GM21423 (cell line): ENCODE data around the gene SIX4.
A peak's percentile ranks its signal among the peaks of the same experiment; 100 is the strongest.
"Not testable (repeated sequence)": the region's sequence is repeated elsewhere in the genome, so short reads cannot be mapped to it uniquely, and the experiment has no call there.

Source experiments
- ATAC-seq: cut with Tn5 transposase; IDR thresholded peaks from one replicate; pipeline ENCODE4 v1.9.1; 2021; ENCODE audit warnings: mild to moderate bottlenecking, moderate library complexity; ENCODE audit not compliant: unreplicated experiment

Gene SIX4

GRCh38 chr14:60723907-60724618 is at the start of gene SIX4:
TSS of gene SIX4 (minus strand) at chr14:60724351. CDS start at chr14:60724074, 277 bp downstream.
- ATAC-seq, result peak; percentile 43

GRCh38 chr14:60773558-60773957 is 49.4 kb upstream of the SIX4 start:
- ATAC-seq, result peak; percentile 61

GRCh38 chr14:60771117-60771516 is 47.0 kb upstream of the SIX4 start:
- no peak for ATAC-seq

- no peak for ATAC-seq
These were observed 44.5 kb upstream of the SIX4 start for GRCh38 chr14:60768602-60769001.

- no peak for ATAC-seq
These were observed 36.7 kb upstream of the SIX4 start for GRCh38 chr14:60760644-60761364.

- ATAC-seq, result no peak
These were observed 36.1 kb upstream of the SIX4 start for GRCh38 chr14:60760209-60760608.

GRCh38 chr14:60758885-60759284 is 34.7 kb upstream of the SIX4 start:
- ATAC-seq, result peak; percentile 36

- ATAC-seq, result no peak
These were observed 33.4 kb upstream of the SIX4 start for GRCh38 chr14:60757567-60758002.

GRCh38 chr14:60756847-60757246 is 32.7 kb upstream of the SIX4 start:
- no peak for ATAC-seq

GRCh38 chr14:60753264-60754119 is 29.3 kb upstream of the SIX4 start:
- ATAC-seq, result peak; percentile 98

- no peak for ATAC-seq
These were observed 20.4 kb upstream of the SIX4 start for GRCh38 chr14:60744566-60744965.

- no peak for ATAC-seq
These were observed 14.8 kb upstream of the SIX4 start for GRCh38 chr14:60738843-60739508.

- no peak for ATAC-seq
These were observed 12.3 kb upstream of the SIX4 start for GRCh38 chr14:60736494-60736893.

GRCh38 chr14:60735416-60735815 is 11.3 kb upstream of the SIX4 start:
- no peak for ATAC-seq

- ATAC-seq, result peak; percentile 96
These were observed 10.5 kb upstream of the SIX4 start, which contains the start of gene MNAT1 for GRCh38 chr14:60734465-60735242. TSS of gene MNAT1 (plus strand) at chr14:60734761. CDS start at chr14:60734863, 102 bp downstream.

GRCh38 chr14:60732840-60733483 is 8.8 kb upstream of the SIX4 start:
- no peak for ATAC-seq

GRCh38 chr14:60731291-60731690 is 7.1 kb upstream of the SIX4 start:
- ATAC-seq, result not testable (repeated sequence)

- ATAC-seq, result peak; percentile 51
These were observed 840 bp downstream of the SIX4 start for GRCh38 chr14:60723116-60723906.
